ENCODE data around the gene TBX21.

TBX21 gene

GRCh38 chr17:47720754-47721533, 12.1 kb upstream of the TBX21 start:
- Histone ChIP-seq H2AFZ (ENCODE audit: low read length) (no peak overlapping the region), H3K9me2 (replicated peaks; ENCODE audit: insufficient read depth, low read length) (no peaks in the 10 kb centered on the region), H3K27ac (ENCODE audit: low read length) (no peak overlapping the region), H4K20me1 (ENCODE audit: insufficient read depth, low read length) (no peaks in the 10 kb centered on the region), H3K36me3 (replicated peaks; ENCODE audit: insufficient read depth, low read length) (no peaks in the 10 kb centered on the region), H3K9ac (ENCODE audit: low read length) (no peak overlapping the region), H3K4me2 (ENCODE audit: low read depth, low read length) (no peak overlapping the region), H3F3A (ENCODE audit: insufficient read depth, low read length) (0 out of 2 replicates have a peak, but pooled peaks cover 7% of the 10 kb centered on the region), H3K79me2 (ENCODE audit: low read length) (no peaks in the 10 kb centered on the region), H3K9me3 (replicated peaks; ENCODE audit: insufficient read depth, low read length) (no peaks in the 10 kb centered on the region), H3K27me3 (replicated peaks; ENCODE audit: insufficient read depth, low read length) (peaks cover 51% of the 10 kb centered on the region), H3K4me1 (ENCODE audit: low read length) (peaks cover 18% of the 10 kb centered on the region), H3K4me3 (ENCODE audit: low read length) (no peak overlapping the region)
- TF ChIP-seq, protein P1, sequence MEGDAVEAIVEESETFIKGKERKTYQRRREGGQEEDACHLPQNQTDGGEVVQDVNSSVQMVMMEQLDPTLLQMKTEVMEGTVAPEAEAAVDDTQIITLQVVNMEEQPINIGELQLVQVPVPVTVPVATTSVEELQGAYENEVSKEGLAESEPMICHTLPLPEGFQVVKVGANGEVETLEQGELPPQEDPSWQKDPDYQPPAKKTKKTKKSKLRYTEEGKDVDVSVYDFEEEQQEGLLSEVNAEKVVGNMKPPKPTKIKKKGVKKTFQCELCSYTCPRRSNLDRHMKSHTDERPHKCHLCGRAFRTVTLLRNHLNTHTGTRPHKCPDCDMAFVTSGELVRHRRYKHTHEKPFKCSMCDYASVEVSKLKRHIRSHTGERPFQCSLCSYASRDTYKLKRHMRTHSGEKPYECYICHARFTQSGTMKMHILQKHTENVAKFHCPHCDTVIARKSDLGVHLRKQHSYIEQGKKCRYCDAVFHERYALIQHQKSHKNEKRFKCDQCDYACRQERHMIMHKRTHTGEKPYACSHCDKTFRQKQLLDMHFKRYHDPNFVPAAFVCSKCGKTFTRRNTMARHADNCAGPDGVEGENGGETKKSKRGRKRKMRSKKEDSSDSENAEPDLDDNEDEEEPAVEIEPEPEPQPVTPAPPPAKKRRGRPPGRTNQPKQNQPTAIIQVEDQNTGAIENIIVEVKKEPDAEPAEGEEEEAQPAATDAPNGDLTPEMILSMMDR (IDR thresholded peaks at IDR 0.05; ENCODE audit: low read length) = no peak
- TF ChIP-seq EZH2 (optimal IDR thresholded peaks at IDR 0.05; ENCODE audit: low read depth, low read length) = no peak
- TF ChIP-seq EZH2phosphoT487 (IDR thresholded peaks at IDR 0.05; ENCODE audit: low read length) = no peak
- no peak for DNase-seq

- Histone ChIP-seq H3F3A (ENCODE audit: insufficient read depth, low read length) (0 out of 2 replicates have a peak, but pooled peaks cover 7% of the 10 kb centered on the region), H3K9me2 (replicated peaks; ENCODE audit: insufficient read depth, low read length) (no peaks in the 10 kb centered on the region), H2AFZ (ENCODE audit: low read length) (no peak overlapping the region), H3K4me1 (ENCODE audit: low read length) (peaks cover 18% of the 10 kb centered on the region), H3K27ac (ENCODE audit: low read length) (no peak overlapping the region), H3K79me2 (ENCODE audit: low read length) (no peaks in the 10 kb centered on the region), H3K36me3 (replicated peaks; ENCODE audit: insufficient read depth, low read length) (no peaks in the 10 kb centered on the region), H3K4me2 (ENCODE audit: low read depth, low read length) (no peak overlapping the region), H4K20me1 (ENCODE audit: insufficient read depth, low read length) (no peaks in the 10 kb centered on the region), H3K9ac (ENCODE audit: low read length) (no peak overlapping the region), H3K9me3 (replicated peaks; ENCODE audit: insufficient read depth, low read length) (no peaks in the 10 kb centered on the region), H3K27me3 (replicated peaks; ENCODE audit: insufficient read depth, low read length) (peaks cover 51% of the 10 kb centered on the region), H3K4me3 (ENCODE audit: low read length) (no peak overlapping the region)
- no peak for DNase-seq
- TF ChIP-seq EZH2 (optimal IDR thresholded peaks at IDR 0.05; ENCODE audit: low read depth, low read length) = no peak
- TF ChIP-seq EZH2phosphoT487 (IDR thresholded peaks at IDR 0.05; ENCODE audit: low read length) = no peak
- TF ChIP-seq, protein P1 (IDR thresholded peaks at IDR 0.05; ENCODE audit: low read length) = no peak
Measured at GRCh38 chr17:47721725-47722124, 11.3 kb upstream of the TBX21 start.

- Histone ChIP-seq H3K4me3 (ENCODE audit: low read length) (no peak overlapping the region), H3F3A (ENCODE audit: insufficient read depth, low read length) (0 out of 2 replicates have a peak, but pooled peaks cover 4% of the 10 kb centered on the region), H3K9me2 (replicated peaks; ENCODE audit: insufficient read depth, low read length) (no peaks in the 10 kb centered on the region), H3K9ac (ENCODE audit: low read length) (no peak overlapping the region), H3K27me3 (replicated peaks; ENCODE audit: insufficient read depth, low read length) (peaks cover 38% of the 10 kb centered on the region), H3K9me3 (replicated peaks; ENCODE audit: insufficient read depth, low read length) (no peaks in the 10 kb centered on the region), H3K79me2 (ENCODE audit: low read length) (no peaks in the 10 kb centered on the region), H4K20me1 (ENCODE audit: insufficient read depth, low read length) (no peaks in the 10 kb centered on the region), H3K4me1 (ENCODE audit: low read length) (peaks cover 9% of the 10 kb centered on the region), H2AFZ (ENCODE audit: low read length) (no peak overlapping the region), H3K27ac (ENCODE audit: low read length) (no peak overlapping the region), H3K4me2 (ENCODE audit: low read depth, low read length) (no peak overlapping the region), H3K36me3 (replicated peaks; ENCODE audit: insufficient read depth, low read length) (no peaks in the 10 kb centered on the region)
- TF ChIP-seq EZH2phosphoT487 (IDR thresholded peaks at IDR 0.05; ENCODE audit: low read length) = no peak
- TF ChIP-seq, protein P1 (IDR thresholded peaks at IDR 0.05; ENCODE audit: low read length) = no peak
- TF ChIP-seq EZH2 (optimal IDR thresholded peaks at IDR 0.05; ENCODE audit: low read depth, low read length) = no peak
- no peak for DNase-seq
Measured at GRCh38 chr17:47724705-47725104, 8.3 kb upstream of the TBX21 start.
